Measurements from ENCODE around the gene PAPPA. TPM values are rescaled to one million over a fixed set of nuclear protein-coding genes. Genes with fewer than 3 reads are reported as not detected.

The PAPPA gene
- total RNA-seq, 1 experiment from 2014 or later = 0.17 TPM

- Histone ChIP-seq H2BK5ac (ENCODE audit: insufficient read length, low read length) (no peak overlapping the region), H3K9ac (ENCODE audit: extremely low read depth, insufficient read length, low read length) (no peak overlapping the region), H4K91ac (ENCODE audit: insufficient read length, low read depth, low read length) (no peak overlapping the region), H3K4me1 (ENCODE audit: insufficient read depth, low read length) (no peaks in the 10 kb centered on the region), H2BK120ac (ENCODE audit: low read depth, low read length, poor library complexity, severe bottlenecking) (no peak overlapping the region), H3T11ph (ENCODE audit: low read length) (no peak overlapping the region), H3K18ac (ENCODE audit: insufficient read length, low read depth, low read length) (no peak overlapping the region), H3K14ac (ENCODE audit: insufficient read depth, low read length) (no peak overlapping the region), H3K4me2 (ENCODE audit: insufficient read depth, insufficient read length, low read length) (no peak overlapping the region), H4K8ac (replicated peaks; ENCODE audit: insufficient read length, low read depth, low read length) (no peak overlapping the region), H3K9me3 (ENCODE audit: control insufficient read depth, low read depth, low read length) (no peaks in the 10 kb centered on the region), H2AK5ac (ENCODE audit: insufficient read length, low read length) (no peak overlapping the region), H3K23me2 (ENCODE audit: insufficient read length, low read depth, low read length, poor library complexity, severe bottlenecking) (no peaks in the 10 kb centered on the region), H2AFZ (ENCODE audit: low read length) (no peak overlapping the region), H3K79me1 (ENCODE audit: insufficient read depth, low read depth, low read length, poor library complexity, severe bottlenecking) (no peaks in the 10 kb centered on the region), H2BK20ac (ENCODE audit: low read depth, low read length, poor library complexity, severe bottlenecking) (no peak overlapping the region), H3K27ac (ENCODE audit: insufficient read length, low read depth, low read length) (no peak overlapping the region), H2BK15ac (ENCODE audit: low read depth, low read length) (no peak overlapping the region), H3K79me2 (ENCODE audit: insufficient read depth, low read length) (no peaks in the 10 kb centered on the region), H3K27me3 (ENCODE audit: insufficient read depth, low read length) (no peaks in the 10 kb centered on the region), H3K23ac (ENCODE audit: insufficient read length, low read depth, low read length) (no peak overlapping the region), H3K56ac (ENCODE audit: insufficient read length, low read depth, low read length) (no peak overlapping the region), H2BK12ac (ENCODE audit: insufficient read length, low read depth, low read length) (no peak overlapping the region), H3K4ac (ENCODE audit: low read depth, low read length) (no peak overlapping the region), H4K20me1 (ENCODE audit: control insufficient read depth, insufficient read depth, insufficient read length) (no peaks in the 10 kb centered on the region), H4K5ac (ENCODE audit: insufficient read length, low read depth, low read length) (no peak overlapping the region)
- whole genome bisulfite sequencing (ENCODE audit: extremely low coverage, insufficient read length, low lambda C conversion rate) = no CpG with 5 or more reads among the region's 3 CpGs
- TF ChIP-seq CTCF (conservative IDR thresholded peaks at IDR 0.05) = peak; percentile 46; the same call in 2 of the 3 replicates
- Mint-ChIP-seq H3K4me3 (no peak overlapping the region), H3K4me1 (peaks cover 7 to 8% of the 10 kb centered on the region in 2 experiments; a peak in 3 of 4 replicates), H3K27ac (no peak overlapping the region), H3K36me3 (ENCODE audit: insufficient read depth in 1 of 3, low read depth in 3 of 3) (no peaks in the 10 kb centered on the region), H3K27me3 (ENCODE audit: low read depth) (peaks cover 15% of the 10 kb centered on the region; the same call in 1 of the 2 replicates), H3K9me3 (no peaks in the 10 kb centered on the region)
- DNase-seq = no peak
Observed at GRCh38 chr9:116313638-116314037, 160.0 kb downstream of the PAPPA start.

All from H9 (cell line).